Measurements from ENCODE around the gene ZNF398.

The ZNF398 gene

GRCh38 chr7:149220534-149220933, 73.3 kb downstream of the ZNF398 start:
- Histone ChIP-seq H3K27ac (replicated peaks) (no peak overlapping the region), H3K4me3 (replicated peaks; ENCODE audit: insufficient read depth, low read length) (no peak overlapping the region), H3K27me3 (ENCODE audit: insufficient read depth, poor library complexity, severe bottlenecking) (no peaks in the 10 kb centered on the region)
- no peak for TF ChIP-seq POLR2AphosphoS5 (IDR thresholded peaks at IDR 0.05; ENCODE audit: low read depth)
- TF ChIP-seq, protein P1, sequence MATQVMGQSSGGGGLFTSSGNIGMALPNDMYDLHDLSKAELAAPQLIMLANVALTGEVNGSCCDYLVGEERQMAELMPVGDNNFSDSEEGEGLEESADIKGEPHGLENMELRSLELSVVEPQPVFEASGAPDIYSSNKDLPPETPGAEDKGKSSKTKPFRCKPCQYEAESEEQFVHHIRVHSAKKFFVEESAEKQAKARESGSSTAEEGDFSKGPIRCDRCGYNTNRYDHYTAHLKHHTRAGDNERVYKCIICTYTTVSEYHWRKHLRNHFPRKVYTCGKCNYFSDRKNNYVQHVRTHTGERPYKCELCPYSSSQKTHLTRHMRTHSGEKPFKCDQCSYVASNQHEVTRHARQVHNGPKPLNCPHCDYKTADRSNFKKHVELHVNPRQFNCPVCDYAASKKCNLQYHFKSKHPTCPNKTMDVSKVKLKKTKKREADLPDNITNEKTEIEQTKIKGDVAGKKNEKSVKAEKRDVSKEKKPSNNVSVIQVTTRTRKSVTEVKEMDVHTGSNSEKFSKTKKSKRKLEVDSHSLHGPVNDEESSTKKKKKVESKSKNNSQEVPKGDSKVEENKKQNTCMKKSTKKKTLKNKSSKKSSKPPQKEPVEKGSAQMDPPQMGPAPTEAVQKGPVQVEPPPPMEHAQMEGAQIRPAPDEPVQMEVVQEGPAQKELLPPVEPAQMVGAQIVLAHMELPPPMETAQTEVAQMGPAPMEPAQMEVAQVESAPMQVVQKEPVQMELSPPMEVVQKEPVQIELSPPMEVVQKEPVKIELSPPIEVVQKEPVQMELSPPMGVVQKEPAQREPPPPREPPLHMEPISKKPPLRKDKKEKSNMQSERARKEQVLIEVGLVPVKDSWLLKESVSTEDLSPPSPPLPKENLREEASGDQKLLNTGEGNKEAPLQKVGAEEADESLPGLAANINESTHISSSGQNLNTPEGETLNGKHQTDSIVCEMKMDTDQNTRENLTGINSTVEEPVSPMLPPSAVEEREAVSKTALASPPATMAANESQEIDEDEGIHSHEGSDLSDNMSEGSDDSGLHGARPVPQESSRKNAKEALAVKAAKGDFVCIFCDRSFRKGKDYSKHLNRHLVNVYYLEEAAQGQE (IDR thresholded peaks at IDR 0.05; ENCODE audit: insufficient replicate concordance, low read depth), result no peak
- no peak for TF ChIP-seq GABPA (IDR thresholded peaks at IDR 0.05; ENCODE audit: low read depth)
- TF ChIP-seq SPI1 (IDR thresholded peaks at IDR 0.05; ENCODE audit: borderline replicate concordance, low read depth), result no peak
- TF ChIP-seq, protein P2, sequence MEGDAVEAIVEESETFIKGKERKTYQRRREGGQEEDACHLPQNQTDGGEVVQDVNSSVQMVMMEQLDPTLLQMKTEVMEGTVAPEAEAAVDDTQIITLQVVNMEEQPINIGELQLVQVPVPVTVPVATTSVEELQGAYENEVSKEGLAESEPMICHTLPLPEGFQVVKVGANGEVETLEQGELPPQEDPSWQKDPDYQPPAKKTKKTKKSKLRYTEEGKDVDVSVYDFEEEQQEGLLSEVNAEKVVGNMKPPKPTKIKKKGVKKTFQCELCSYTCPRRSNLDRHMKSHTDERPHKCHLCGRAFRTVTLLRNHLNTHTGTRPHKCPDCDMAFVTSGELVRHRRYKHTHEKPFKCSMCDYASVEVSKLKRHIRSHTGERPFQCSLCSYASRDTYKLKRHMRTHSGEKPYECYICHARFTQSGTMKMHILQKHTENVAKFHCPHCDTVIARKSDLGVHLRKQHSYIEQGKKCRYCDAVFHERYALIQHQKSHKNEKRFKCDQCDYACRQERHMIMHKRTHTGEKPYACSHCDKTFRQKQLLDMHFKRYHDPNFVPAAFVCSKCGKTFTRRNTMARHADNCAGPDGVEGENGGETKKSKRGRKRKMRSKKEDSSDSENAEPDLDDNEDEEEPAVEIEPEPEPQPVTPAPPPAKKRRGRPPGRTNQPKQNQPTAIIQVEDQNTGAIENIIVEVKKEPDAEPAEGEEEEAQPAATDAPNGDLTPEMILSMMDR (IDR thresholded peaks at IDR 0.05; ENCODE audit: insufficient read depth, low read length), result no peak
- no peak for DNase-seq (ENCODE audit: low read depth in 1 of 2, low spot score in 1 of 2)

GRCh38 chr7:149223176-149223575, 75.9 kb downstream of the ZNF398 start:
- Histone ChIP-seq H3K4me3 (replicated peaks; ENCODE audit: insufficient read depth, low read length) (no peak overlapping the region), H3K27me3 (ENCODE audit: insufficient read depth, poor library complexity, severe bottlenecking) (no peaks in the 10 kb centered on the region), H3K27ac (replicated peaks) (no peak overlapping the region)
- TF ChIP-seq GABPA (IDR thresholded peaks at IDR 0.05; ENCODE audit: low read depth) (no peak), SPI1 (IDR thresholded peaks at IDR 0.05; ENCODE audit: borderline replicate concordance, low read depth) (no peak), POLR2AphosphoS5 (IDR thresholded peaks at IDR 0.05; ENCODE audit: low read depth) (no peak)
- TF ChIP-seq, protein P2 (IDR thresholded peaks at IDR 0.05; ENCODE audit: insufficient read depth, low read length), result no peak
- DNase-seq (ENCODE audit: low read depth in 1 of 2, low spot score in 1 of 2), result no peak

DNA sequence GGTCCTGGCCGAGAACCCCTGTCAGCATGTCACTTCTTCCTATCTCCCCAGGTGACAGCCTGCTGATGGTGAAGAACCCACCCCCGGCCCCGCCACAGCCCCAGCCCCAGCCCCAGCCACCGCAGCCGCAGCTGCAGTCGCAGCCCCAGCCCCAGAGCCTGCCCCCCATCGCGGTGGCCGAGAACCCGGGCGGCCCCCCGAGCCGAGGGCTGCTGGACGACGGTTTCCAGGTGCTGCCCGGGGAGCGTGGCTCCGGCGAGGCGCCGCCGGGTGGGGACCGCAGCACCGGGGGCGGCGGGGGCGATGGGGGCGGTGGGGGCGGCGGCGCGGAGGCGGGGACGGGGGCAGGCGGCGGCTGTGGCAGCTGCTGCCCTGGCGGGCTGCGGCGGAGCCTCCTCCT, 76.5 kb downstream of the ZNF398 start:
- TF ChIP-seq GABPA (IDR thresholded peaks at IDR 0.05; ENCODE audit: low read depth) (no peak), SPI1 (IDR thresholded peaks at IDR 0.05; ENCODE audit: borderline replicate concordance, low read depth) (no peak), POLR2AphosphoS5 (IDR thresholded peaks at IDR 0.05; ENCODE audit: low read depth) (no peak)
- TF ChIP-seq, protein P1 (IDR thresholded peaks at IDR 0.05; ENCODE audit: insufficient replicate concordance, low read depth), result no peak
- TF ChIP-seq, protein P2 (IDR thresholded peaks at IDR 0.05; ENCODE audit: insufficient read depth, low read length), result no peak
- Histone ChIP-seq H3K27ac (replicated peaks) (no peak overlapping the region), H3K4me3 (replicated peaks; ENCODE audit: insufficient read depth, low read length) (no peak overlapping the region), H3K27me3 (ENCODE audit: insufficient read depth, poor library complexity, severe bottlenecking) (no peaks in the 10 kb centered on the region)
- DNase-seq (ENCODE audit: low read depth in 1 of 2, low spot score in 1 of 2), result no peak

DNA sequence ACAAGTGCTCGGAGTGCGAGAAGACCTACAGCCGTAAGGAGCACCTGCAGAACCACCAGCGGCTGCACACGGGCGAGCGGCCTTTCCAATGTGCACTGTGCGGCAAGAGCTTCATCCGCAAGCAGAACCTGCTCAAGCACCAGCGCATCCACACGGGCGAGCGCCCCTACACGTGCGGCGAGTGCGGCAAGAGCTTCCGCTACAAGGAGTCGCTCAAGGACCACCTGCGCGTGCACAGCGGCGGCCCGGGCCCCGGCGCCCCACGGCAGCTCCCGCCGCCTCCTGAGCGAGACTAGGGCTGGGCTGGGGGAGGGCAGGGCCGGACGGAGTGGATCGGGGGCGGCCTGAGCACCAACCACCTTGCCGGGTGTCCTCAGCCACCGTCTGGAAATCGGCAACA, 77.1 kb downstream of the ZNF398 start:
- Histone ChIP-seq H3K27ac (replicated peaks) (no peak overlapping the region), H3K4me3 (replicated peaks; ENCODE audit: insufficient read depth, low read length) (no peak overlapping the region), H3K27me3 (ENCODE audit: insufficient read depth, poor library complexity, severe bottlenecking) (no peaks in the 10 kb centered on the region)
- TF ChIP-seq, protein P2 (IDR thresholded peaks at IDR 0.05; ENCODE audit: insufficient read depth, low read length), result no peak
- TF ChIP-seq GABPA (IDR thresholded peaks at IDR 0.05; ENCODE audit: low read depth), result no peak
- DNase-seq (ENCODE audit: low read depth in 1 of 2, low spot score in 1 of 2), result no peak

All from HL-60 (cell line).